Trophoblast cell (in vitro differentiated cells and primary cell): ENCODE data around the gene MBIP.

ENCODE experiments used
- DNase-seq, 2 donors: peaks; one replicate each; pipeline ENCODE4 v3.0.0-alpha.2; 2016
- H2AFZ ChIP-seq: 2 replicates; pipeline ENCODE4 v1.6.1; 2013; ENCODE audit warnings: low read length, moderate library complexity, mild to moderate bottlenecking; ENCODE audit not compliant: insufficient read depth, poor library complexity
- H2AK5ac ChIP-seq: 2 replicates; pipeline ENCODE4 v1.6.1; 2013; ENCODE audit warnings: mild to moderate bottlenecking, low read length
- H2BK120ac ChIP-seq: 2 replicates; pipeline ENCODE4 v1.6.1; 2013; ENCODE audit warnings: low read length, mild to moderate bottlenecking, moderate library complexity; ENCODE audit not compliant: insufficient read depth, poor library complexity
- H2BK12ac ChIP-seq: 2 replicates; pipeline ENCODE4 v1.6.1; 2013; ENCODE audit warnings: mild to moderate bottlenecking, low read length, moderate library complexity
- H2BK5ac ChIP-seq: 2 replicates; pipeline ENCODE4 v1.6.1; 2013; ENCODE audit warnings: low read length, low read depth, moderate library complexity, mild to moderate bottlenecking; ENCODE audit not compliant: poor library complexity
- H3K14ac ChIP-seq: 2 replicates; pipeline ENCODE4 v1.6.1; 2013; ENCODE audit warnings: mild to moderate bottlenecking, low read length
- H3K18ac ChIP-seq: 2 replicates; pipeline ENCODE4 v1.6.1; 2013; ENCODE audit warnings: mild to moderate bottlenecking, low read length
- H3K23ac ChIP-seq: 2 replicates; pipeline ENCODE4 v1.6.1; 2013; ENCODE audit warnings: low read length
- H3K27ac ChIP-seq: 2 replicates; pipeline ENCODE4 v1.5.1; 2013; ENCODE audit warnings: low read depth, mild to moderate bottlenecking, inconsistent platforms, low read length, moderate library complexity
- H3K27me3 ChIP-seq: 2 replicates; pipeline ENCODE4 v1.6.1; 2013; ENCODE audit warnings: inconsistent platforms, mild to moderate bottlenecking, low read length, moderate library complexity; ENCODE audit not compliant: insufficient read depth
- H3K36me3 ChIP-seq, 2 experiments: 1 replicate in 1 of 2; 2 replicates in 1 of 2; pipeline ENCODE4 v1.6.1; 2013; ENCODE audit warnings: low read length in 2 of 2, mild to moderate bottlenecking in 2 of 2, moderate library complexity in 1 of 2; ENCODE audit not compliant: insufficient read depth in 2 of 2, control insufficient read depth in 1 of 2
- H3K4ac ChIP-seq: 2 replicates; pipeline ENCODE4 v1.6.1; 2013; ENCODE audit warnings: low read depth, mild to moderate bottlenecking, low read length, moderate library complexity
- H3K4me1 ChIP-seq, 2 experiments: 1 replicate in 1 of 2; 2 replicates in 1 of 2; pipeline ENCODE4 v1.6.1; 2013; ENCODE audit warnings: low read length in 2 of 2, mild to moderate bottlenecking in 2 of 2, moderate library complexity in 1 of 2; ENCODE audit not compliant: insufficient read depth in 2 of 2, control insufficient read depth in 1 of 2
- H3K4me2 ChIP-seq: 2 replicates; pipeline ENCODE4 v1.6.1; 2013; ENCODE audit warnings: inconsistent platforms, mild to moderate bottlenecking, low read length, moderate library complexity
- H3K4me3 ChIP-seq: 2 replicates; pipeline ENCODE4 v1.5.1; 2013; ENCODE audit warnings: mild to moderate bottlenecking, low read depth, low read length, inconsistent platforms
- H3K79me1 ChIP-seq: one replicate; pipeline ENCODE4 v1.6.1; 2013; ENCODE audit warnings: low read length
- H3K79me2 ChIP-seq: 2 replicates; pipeline ENCODE4 v1.6.1; 2013; ENCODE audit warnings: low read length, mild to moderate bottlenecking; ENCODE audit not compliant: control insufficient read depth, insufficient read depth, poor library complexity
- H3K9ac ChIP-seq: 2 replicates; pipeline ENCODE4 v1.6.1; 2013; ENCODE audit warnings: mild to moderate bottlenecking, low read length
- H3K9me3 ChIP-seq: 2 replicates; pipeline ENCODE4 v1.6.1; 2013; ENCODE audit warnings: low read depth, mild to moderate bottlenecking, control low read depth, inconsistent platforms, low read length; ENCODE audit not compliant: insufficient read depth
- H4K12ac ChIP-seq: 2 replicates; pipeline ENCODE4 v1.6.1; 2013; ENCODE audit warnings: low read depth, mild to moderate bottlenecking, low read length, moderate library complexity
- H4K8ac ChIP-seq: 2 replicates; pipeline ENCODE4 v1.6.1; 2013; ENCODE audit warnings: low read depth, mild to moderate bottlenecking, low read length, moderate library complexity
- H4K91ac ChIP-seq: one replicate; pipeline ENCODE4 v1.6.1; 2013; ENCODE audit warnings: low read depth, mild to moderate bottlenecking, low read length, moderate library complexity
- WGBS: extraction: QIAGEN DNeasy Blood & Tissue Kit; methylation state at CpG from one replicate; pipeline ENCODE4 v1.1.7; 2013; ENCODE audit warnings: missing lambda C conversion rate; ENCODE audit not compliant: insufficient read length, insufficient coverage; ENCODE audit errors: extremely low coverage; 5-methylcytosine and 5-hydroxymethylcytosine counted together

Gene MBIP

GRCh38 chr14:36288496-36288895 is 31.9 kb downstream of the MBIP start:
- Histone ChIP-seq H2AFZ (no peak overlapping the region), H3K23ac (no peak overlapping the region), H3K27me3 (no peaks in the 10 kb centered on the region), H4K8ac (no peak overlapping the region), H3K18ac (no peak overlapping the region), H2BK5ac (no peak overlapping the region), H3K4ac (no peak overlapping the region), H2BK12ac (no peak overlapping the region), H3K27ac (no peak overlapping the region), H3K36me3 (no peaks in the 10 kb centered on the region), H3K79me1 (no peaks in the 10 kb centered on the region), H3K9ac (no peak overlapping the region), H2BK120ac (no peak overlapping the region), H3K79me2 (no peaks in the 10 kb centered on the region), H3K9me3 (no peaks in the 10 kb centered on the region), H3K14ac (no peak overlapping the region), H3K4me3 (no peak overlapping the region), H4K12ac (no peak overlapping the region), H2AK5ac (no peak overlapping the region), H3K4me2 (no peak overlapping the region), H4K91ac (no peak overlapping the region), H3K4me1 (no peaks in the 10 kb centered on the region)
- no peak for DNase-seq
- no CpG with 5 or more reads among the region's 3 CpGs for WGBS

- H3K9me3 ChIP-seq = no peaks in the 10 kb centered on the region
- H3K4me3 ChIP-seq = no peak overlapping the region
- no peaks in the 10 kb centered on the region for H3K4me1 ChIP-seq
- no peak overlapping the region for H4K12ac ChIP-seq
- no peaks in the 10 kb centered on the region for H3K79me1 ChIP-seq
- no peak overlapping the region for H3K23ac ChIP-seq
- H4K91ac ChIP-seq = no peak overlapping the region
- no peak for DNase-seq
- no CpG with 5 or more reads among the region's 4 CpGs for WGBS
- H3K4me2 ChIP-seq = no peak overlapping the region
- H3K4ac ChIP-seq = no peak overlapping the region
- no peaks in the 10 kb centered on the region for H3K27me3 ChIP-seq
- H2BK12ac ChIP-seq = no peak overlapping the region
- no peak overlapping the region for H3K18ac ChIP-seq
- no peak overlapping the region for H2AK5ac ChIP-seq
- no peak overlapping the region for H3K27ac ChIP-seq
- H3K36me3 ChIP-seq = no peaks in the 10 kb centered on the region
- H4K8ac ChIP-seq = no peak overlapping the region
- H3K14ac ChIP-seq = no peak overlapping the region
- no peak overlapping the region for H2AFZ ChIP-seq
- H3K9ac ChIP-seq = no peak overlapping the region
- no peak overlapping the region for H2BK120ac ChIP-seq
- no peak overlapping the region for H2BK5ac ChIP-seq
- no peaks in the 10 kb centered on the region for H3K79me2 ChIP-seq
Observed at GRCh38 chr14:36284971-36285595, 35.4 kb downstream of the MBIP start.

GRCh38 chr14:36281309-36281708 is 39.1 kb downstream of the MBIP start:
- Histone ChIP-seq H4K12ac (no peak overlapping the region), H3K9me3 (no peaks in the 10 kb centered on the region), H3K14ac (no peak overlapping the region), H4K8ac (no peak overlapping the region), H3K4me1 (no peaks in the 10 kb centered on the region), H3K79me1 (no peaks in the 10 kb centered on the region), H2BK120ac (no peak overlapping the region), H4K91ac (no peak overlapping the region), H2BK5ac (no peak overlapping the region), H2AK5ac (no peak overlapping the region), H3K27me3 (no peaks in the 10 kb centered on the region), H2AFZ (no peak overlapping the region), H3K4ac (no peak overlapping the region), H3K4me2 (no peak overlapping the region), H3K36me3 (no peaks in the 10 kb centered on the region), H2BK12ac (no peak overlapping the region), H3K27ac (no peak overlapping the region), H3K9ac (no peak overlapping the region), H3K23ac (no peak overlapping the region), H3K4me3 (no peak overlapping the region), H3K79me2 (no peaks in the 10 kb centered on the region), H3K18ac (no peak overlapping the region)
- WGBS = no CpG with 5 or more reads among the region's 2 CpGs
- no peak for DNase-seq

GRCh38 chr14:36279306-36280190 is 40.9 kb downstream of the MBIP start:
- Histone ChIP-seq H3K18ac (no peak overlapping the region), H3K14ac (no peak overlapping the region), H2AK5ac (no peak overlapping the region), H2BK120ac (no peak overlapping the region), H4K12ac (no peak overlapping the region), H2BK5ac (no peak overlapping the region), H3K4me3 (no peak overlapping the region), H3K9ac (no peak overlapping the region), H3K4me2 (no peak overlapping the region), H3K27ac (no peak overlapping the region), H3K79me2 (no peaks in the 10 kb centered on the region), H3K36me3 (no peaks in the 10 kb centered on the region), H3K4ac (no peak overlapping the region), H3K79me1 (no peaks in the 10 kb centered on the region), H3K27me3 (no peaks in the 10 kb centered on the region), H3K4me1 (no peaks in the 10 kb centered on the region), H3K9me3 (no peaks in the 10 kb centered on the region), H2BK12ac (no peak overlapping the region), H4K91ac (no peak overlapping the region), H3K23ac (no peak overlapping the region), H2AFZ (no peak overlapping the region), H4K8ac (no peak overlapping the region)
- no peak for DNase-seq
- WGBS = no CpG with 5 or more reads among the region's 7 CpGs
